Measurements from ENCODE around the gene AGO3.

GRCh38 chr1:35935442-35936388 is 4.8 kb downstream of the AGO3 start:
- TF ChIP-seq EP300 (IDR thresholded peaks at IDR 0.05; ENCODE audit: low read depth in 2 of 2, low read length in 2 of 2) (no peak; a peak in 1 of 4 replicates), EP300 (CRISPR knock-in tag; IDR thresholded peaks at IDR 0.05; ENCODE audit: borderline replicate concordance) (no peak), ZBTB1 (CRISPR knock-in tag; IDR thresholded peaks at IDR 0.05; ENCODE audit: borderline replicate concordance) (no peak), SUZ12 (IDR thresholded peaks at IDR 0.05; ENCODE audit: low read depth, low read length) (no peak), ZNF577 (CRISPR knock-in tag; IDR thresholded peaks at IDR 0.05; ENCODE audit: borderline replicate concordance, low read depth) (no peak), LBX2 (CRISPR knock-in tag; IDR thresholded peaks at IDR 0.05; ENCODE audit: borderline replicate concordance) (no peak), ZNF678 (CRISPR knock-in tag; IDR thresholded peaks at IDR 0.05) (no peak), NR1H2 (CRISPR knock-in tag; IDR thresholded peaks at IDR 0.05; ENCODE audit: borderline replicate concordance, low read depth) (no peak)
